Stomach (tissue), 4 donors: ENCODE data around the gene PPP1R1C.

Source experiments
- EP300 ChIP-seq: sonication (generic); formaldehyde crosslinking; IDR thresholded peaks from one replicate; pipeline ENCODE4 v1.6.1; 2017; ENCODE audit warnings: antibody characterized with exemption
- TF ChIP-seq, protein P1 (sequence below), 7 experiments: fragments of 450-650 bp in 4 of 7; fragments of 200-600 bp in 3 of 7; sonication (generic) in 3 of 7; IDR thresholded peaks; one replicate each; pipeline ENCODE4 v1.5.1; 2016 to 2019; ENCODE audit warnings: antibody characterized with exemption in 7 of 7, control low read depth in 2 of 7, mild to moderate bottlenecking in 1 of 7

- TF ChIP-seq, protein P1, sequence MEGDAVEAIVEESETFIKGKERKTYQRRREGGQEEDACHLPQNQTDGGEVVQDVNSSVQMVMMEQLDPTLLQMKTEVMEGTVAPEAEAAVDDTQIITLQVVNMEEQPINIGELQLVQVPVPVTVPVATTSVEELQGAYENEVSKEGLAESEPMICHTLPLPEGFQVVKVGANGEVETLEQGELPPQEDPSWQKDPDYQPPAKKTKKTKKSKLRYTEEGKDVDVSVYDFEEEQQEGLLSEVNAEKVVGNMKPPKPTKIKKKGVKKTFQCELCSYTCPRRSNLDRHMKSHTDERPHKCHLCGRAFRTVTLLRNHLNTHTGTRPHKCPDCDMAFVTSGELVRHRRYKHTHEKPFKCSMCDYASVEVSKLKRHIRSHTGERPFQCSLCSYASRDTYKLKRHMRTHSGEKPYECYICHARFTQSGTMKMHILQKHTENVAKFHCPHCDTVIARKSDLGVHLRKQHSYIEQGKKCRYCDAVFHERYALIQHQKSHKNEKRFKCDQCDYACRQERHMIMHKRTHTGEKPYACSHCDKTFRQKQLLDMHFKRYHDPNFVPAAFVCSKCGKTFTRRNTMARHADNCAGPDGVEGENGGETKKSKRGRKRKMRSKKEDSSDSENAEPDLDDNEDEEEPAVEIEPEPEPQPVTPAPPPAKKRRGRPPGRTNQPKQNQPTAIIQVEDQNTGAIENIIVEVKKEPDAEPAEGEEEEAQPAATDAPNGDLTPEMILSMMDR (IDR thresholded peaks at IDR 0.05) = no peak
- TF ChIP-seq EP300 = no peak
Measured at GRCh38 chr2:182163878-182164277, 178.2 kb downstream of the PPP1R1C start.
